GM11168 (cell line): ENCODE measurements around the gene C10orf90.
"Not testable (repeated sequence)": the region's sequence is repeated elsewhere in the genome, so short reads cannot be mapped to it uniquely, and the experiment has no call there.

Experiments used
- in situ Hi-C: fragments of 300-500 bp; cut with MboI; formaldehyde crosslinking; loops from one replicate; pipeline ENCODE4 v1.12.0; 2022; ENCODE audit warnings: low sequenced_read_pairs; ENCODE audit not compliant: unreplicated experiment

C10orf90 gene

GRCh38 chr10:126384269-126384873 is 286.1 kb downstream of the C10orf90 start:
- in situ Hi-C loops: no loop called here

GRCh38 chr10:126380352-126381076 is 290.0 kb downstream of the C10orf90 start:
- in situ Hi-C loops: no loop called here

GRCh38 chr10:126379166-126379565 is 291.3 kb downstream of the C10orf90 start:
- in situ Hi-C loops: not testable (repeated sequence)

GRCh38 chr10:126376956-126377355 is 293.5 kb downstream of the C10orf90 start:
- in situ Hi-C loops: no loop called here

GRCh38 chr10:126375926-126376554 is 294.5 kb downstream of the C10orf90 start:
- in situ Hi-C loops: no loop called here

GRCh38 chr10:126375299-126375698 is 295.2 kb downstream of the C10orf90 start:
- in situ Hi-C loops: no loop called here
